Heart right ventricle (tissue), 16 donors: ENCODE data around the gene ABCE1. TPM values are rescaled to one million over a fixed set of nuclear protein-coding genes. Genes with fewer than 3 reads are reported as not detected.

Experiments
- ATAC-seq, 8 donors: fragments of 200-7000 bp; cut with Tn5 transposase; one replicate each; pipeline ENCODE4 v1.9.1; 2020; ENCODE audit warnings: mild to moderate bottlenecking in 8 of 8, moderate library complexity in 8 of 8, moderate number of reproducible peaks in 1 of 8
- DNase-seq, 2 donors: peaks; one replicate each; pipeline ENCODE4 v3.0.0-alpha.2; 2020
- H3K27ac ChIP-seq, 10 donors: fragments of 200-600 bp; sonication (generic) in 2 of 10; one replicate each; pipeline versions ENCODE4 v1.5.0 to v1.8.0; 2020 to 2022; ENCODE audit warnings: mild to moderate bottlenecking in 3 of 10
- H3K27me3 ChIP-seq, 7 donors: fragments of 200-600 bp; one replicate each; pipeline ENCODE4 v1.8.0; 2021 to 2022; ENCODE audit warnings: mild to moderate bottlenecking in 2 of 7
- H3K36me3 ChIP-seq, 9 donors: fragments of 200-600 bp; sonication (generic) in 1 of 9; one replicate each; pipeline versions ENCODE4 v1.5.0 to v1.8.0; 2020 to 2022; ENCODE audit warnings: mild to moderate bottlenecking in 2 of 9
- H3K4me1 ChIP-seq, 9 donors: fragments of 200-600 bp; sonication (generic) in 1 of 9; one replicate each; pipeline versions ENCODE4 v1.5.0 to v1.8.0; 2020 to 2022; ENCODE audit warnings: mild to moderate bottlenecking in 4 of 9
- H3K4me3 ChIP-seq, 10 donors: fragments of 200-600 bp; sonication (generic) in 2 of 10; one replicate each; pipeline versions ENCODE4 v1.5.0 to v1.8.0; 2020 to 2022; ENCODE audit warnings: mild to moderate bottlenecking in 7 of 10, moderate library complexity in 2 of 10
- H3K9me3 ChIP-seq, 11 donors: fragments of 200-600 bp in 10 of 11; sonication (generic) in 2 of 11; one replicate each; pipeline versions ENCODE4 v1.5.0 to v1.8.0; 2013 to 2022; ENCODE audit warnings: mild to moderate bottlenecking in 2 of 11, control low read depth in 1 of 11, moderate library complexity in 1 of 11
- CTCF ChIP-seq, 9 donors: fragments of 200-600 bp; sonication (generic) in 2 of 9; IDR thresholded peaks; one replicate each; pipeline versions ENCODE4 v1.5.0 to v1.8.0; 2021 to 2022; ENCODE audit warnings: antibody characterized with exemption in 9 of 9, mild to moderate bottlenecking in 5 of 9, moderate library complexity in 1 of 9
- WGBS, 2 donors: extraction: QIAGEN DNeasy Blood & Tissue Kit; methylation state at CpG; one replicate each; pipeline ENCODE4 v1.1.7; 2013; ENCODE audit warnings: inconsistent platforms in 1 of 2; 5-methylcytosine and 5-hydroxymethylcytosine counted together
- intact Hi-C, 10 donors: fragments of 100-400 bp; cut with DNase I; formaldehyde crosslinking; loops; one replicate each; pipeline versions ENCODE4 v1.11.1 to v1.14.2; 2022
- polyA plus RNA-seq, 2 donors: library from polyadenylated mRNA; stranded (reverse); fragments of 200-250 nt; gene quantifications; one replicate each; pipeline ENCODE4 v1.2.3, GENCODE V29; 2013
- total RNA-seq, 10 donors: library from RNA; stranded (reverse); fragmentation: NEBNext Ultra II Directional in 3 of 10; extraction: Animal tissue kit (Norgen Biotek cat#: 25700) in 3 of 10; gene quantifications; one replicate each; pipeline versions ENCODE4 v1.2.1 to v1.2.4, GENCODE V29; 2021 to 2023
- donor health status: Arrhythmogenic right ventricular cardiomyopathy.
- donor health status: ischemic (EF 13 %, LVEDD 7.1; RV severe dilation, severe dysfunction).
- donor health status: healthy with polysubstance abuse.
- donor health status: DM: no; HTN: yes; CAD: no.
- donor health status: DM: no; HTN: no; CAD: no.
- donor health status: ischemic (EF 25% LVEDD 6.9; RV normal size, moderate dysfunction).
- donor health status: ischemic (EF 25% LVEDD 5.7; RV mildly dilated, moderate dysfunction).
- donor health status: healthy.
- donor health status: DM: yes; HTN: yes; CAD: no.
- donor health status: Ischemic cardiomyopathy.
- donor health status: ischemic (EF 35%, LVEDD 5.7; RV mildly dilated, moderate dysfunction).
- donor health status: nonischemic (EF 11% LVEDD 7.7; RV severe dilation, severe dysfunction).
- donor health status: DM: yes; HTN: yes; CAD: no.
- donor health status: PGD.
- donor health status: ischemic (EF 29% LVEDD 5.4; RV normal size, mild dysfunction).
- donor health status: nonischemic (EF 23%, LVEDD 6.1; RV moderate dilation, normal function).

The ABCE1 gene
- total and polyA plus RNA-seq, 12 donors: 14.6 to 49.0 (median 32.3) TPM

- Histone ChIP-seq H3K27ac (peak overlapping the region in 1 of 10 donors; percentile 29), H3K27me3 (no peaks in the 10 kb centered on the region), H3K4me1 (peaks cover 0 to 47% (median 19%) of the 10 kb centered on the region in 9 donors), H3K9me3 (no peaks in the 10 kb centered on the region), H3K36me3 (peaks cover 0 to 89% (median 10%) of the 10 kb centered on the region in 9 donors), H3K4me3 (no peak overlapping the region)
- intact Hi-C loops: loop anchor here in 1 of 10 donors (10.0 kb wide), 1 partner anchor 315 kb away; the partner anchor contains the start of gene SMAD1
- DNase-seq: no peak
- peak in 3 of 8 donors; percentile 33 to 51 (median 38) for ATAC-seq
- 59 to 78% methylated on average over 1 of the region's 1 CpG for WGBS, 2 donors
- no peak for TF ChIP-seq CTCF (IDR thresholded peaks at IDR 0.05)
Measured at GRCh38 chr4:145170223-145170622, 72.1 kb downstream of the ABCE1 start.

- Histone ChIP-seq H3K36me3 (peaks cover 0 to 74% (median 10%) of the 10 kb centered on the region in 9 donors), H3K27ac (no peak overlapping the region), H3K9me3 (no peaks in the 10 kb centered on the region), H3K27me3 (no peaks in the 10 kb centered on the region), H3K4me3 (no peak overlapping the region), H3K4me1 (peaks cover 4 to 64% (median 36%) of the 10 kb centered on the region in 9 donors)
- intact Hi-C loops: loop anchor here in 1 of 10 donors (10.0 kb wide), 1 partner anchor 313 kb away; the partner anchor contains the start of gene SMAD1
- DNase-seq (no peak), ATAC-seq (peak in 4 of 8 donors; percentile 34 to 78 (median 58))
- 58 to 64% methylated on average over 1 of the region's 1 CpG for WGBS, 2 donors
- TF ChIP-seq CTCF (IDR thresholded peaks at IDR 0.05): no peak
Measured at GRCh38 chr4:145171911-145172310, 73.8 kb downstream of the ABCE1 start.

DNA sequence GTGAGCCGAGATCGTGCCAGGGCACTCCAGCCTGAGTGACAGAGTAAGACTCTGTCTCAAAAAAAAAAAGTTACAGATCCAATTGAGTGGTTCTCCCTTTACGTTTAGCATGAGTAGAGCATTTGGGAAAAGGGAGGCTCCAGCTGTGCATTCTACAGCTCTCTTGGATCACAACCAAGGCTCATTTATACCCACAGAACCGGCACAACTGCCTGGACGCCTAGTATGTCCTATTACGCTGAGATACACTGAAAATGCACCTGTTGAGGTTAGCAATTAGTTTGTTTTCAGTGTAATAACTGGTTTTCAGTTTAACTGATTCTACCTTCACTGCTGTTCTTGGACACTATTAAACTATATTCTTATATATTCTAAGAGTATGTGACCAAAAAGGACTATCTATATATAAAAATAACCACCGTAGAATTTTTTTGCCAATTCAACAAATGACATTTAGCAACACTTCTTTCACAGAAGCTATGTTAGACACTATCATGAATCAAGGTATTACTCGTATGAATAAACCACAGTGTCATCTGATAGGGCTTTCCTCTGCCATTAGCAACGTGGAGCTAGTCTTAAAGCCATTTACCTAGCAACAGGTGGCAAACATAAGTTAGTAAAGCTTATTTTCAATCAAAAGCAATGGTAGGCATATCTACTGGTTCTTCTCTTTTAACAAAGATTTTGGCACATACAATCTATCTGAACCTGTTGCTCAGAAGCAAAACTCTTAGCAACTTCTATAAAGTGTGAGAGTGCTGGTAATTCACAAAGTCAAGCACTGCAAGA lies 78.7 kb downstream of the ABCE1 start:
- Histone ChIP-seq H3K4me1 (peaks cover 4 to 62% (median 46%) of the 10 kb centered on the region in 9 donors), H3K4me3 (peak overlapping the region in 9 of 10 donors; percentile 60 to 89 (median 82)), H3K36me3 (peaks cover 0 to 27% (median 0%) of the 10 kb centered on the region in 9 donors), H3K27me3 (no peaks in the 10 kb centered on the region), H3K9me3 (no peaks in the 10 kb centered on the region), H3K27ac (peak overlapping the region; percentile 45 to 99 (median 97))
- WGBS, 2 donors: 52 to 54% methylated on average over 9 of the region's 9 CpGs
- no peak for TF ChIP-seq CTCF (IDR thresholded peaks at IDR 0.05)
- no peak for DNase-seq
- intact Hi-C loops: loop anchor here in 2 of 10 donors (5.0 to 10.0 kb wide), 2 partner anchors 305 to 308 kb away; partner anchors contain the start of gene SMAD1 (in 2 of the 2)
- ATAC-seq: no peak

DNA sequence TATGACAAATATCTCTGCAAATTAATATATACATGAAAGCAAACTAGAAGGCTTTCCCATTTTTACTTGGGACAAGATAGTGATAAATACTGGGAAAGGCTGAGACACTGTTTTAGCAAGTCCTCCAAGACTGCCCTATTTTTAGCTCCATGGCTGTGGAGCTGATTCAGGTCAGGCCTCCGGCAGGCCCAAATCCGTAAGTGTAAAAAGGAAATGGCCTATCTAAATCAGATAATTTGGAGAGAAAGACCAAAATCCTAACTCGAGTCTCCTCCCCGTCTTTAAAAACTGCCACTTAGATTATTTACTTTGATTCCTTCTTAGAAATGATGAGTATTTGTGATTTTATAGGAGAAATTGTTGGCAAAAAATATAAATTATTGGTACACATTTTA lies 79.4 kb downstream of the ABCE1 start:
- no peaks in the 10 kb centered on the region for H3K27me3 ChIP-seq
- intact Hi-C loops: loop anchor here in 2 of 10 donors (5.0 to 10.0 kb wide), 2 partner anchors 305 to 307 kb away; partner anchors contain the start of gene SMAD1 (in 2 of the 2)
- H3K36me3 ChIP-seq: peaks cover 0 to 20% (median 0%) of the 10 kb centered on the region in 9 donors
- 0% methylated on average over 4 of the region's 4 CpGs for WGBS, 2 donors
- H3K9me3 ChIP-seq: no peaks in the 10 kb centered on the region
- TF ChIP-seq CTCF (IDR thresholded peaks at IDR 0.05): no peak
- H3K4me1 ChIP-seq: peaks cover 4 to 55% (median 39%) of the 10 kb centered on the region in 9 donors
- H3K27ac ChIP-seq: peak overlapping the region; percentile 45 to 99 (median 97)
- DNase-seq: peak in 1 of 2 donors; percentile 37
- peak overlapping the region in 9 of 10 donors; percentile 60 to 89 (median 82) for H3K4me3 ChIP-seq
- peak in 4 of 8 donors; percentile 38 to 56 (median 44) for ATAC-seq
